HL-60/S4 treated with retinoic acid at 250 ng/mL for 4 days and 3 days (cell line): ENCODE data around the gene C22orf23.

Experiments used
- in situ Hi-C: fragments of 300-500 bp; cut with MboI; formaldehyde crosslinking; loops from 2 replicates; pipeline ENCODE4 v1.7.0; 2022; ENCODE audit warnings: low sequenced_read_pairs

The C22orf23 gene

DNA sequence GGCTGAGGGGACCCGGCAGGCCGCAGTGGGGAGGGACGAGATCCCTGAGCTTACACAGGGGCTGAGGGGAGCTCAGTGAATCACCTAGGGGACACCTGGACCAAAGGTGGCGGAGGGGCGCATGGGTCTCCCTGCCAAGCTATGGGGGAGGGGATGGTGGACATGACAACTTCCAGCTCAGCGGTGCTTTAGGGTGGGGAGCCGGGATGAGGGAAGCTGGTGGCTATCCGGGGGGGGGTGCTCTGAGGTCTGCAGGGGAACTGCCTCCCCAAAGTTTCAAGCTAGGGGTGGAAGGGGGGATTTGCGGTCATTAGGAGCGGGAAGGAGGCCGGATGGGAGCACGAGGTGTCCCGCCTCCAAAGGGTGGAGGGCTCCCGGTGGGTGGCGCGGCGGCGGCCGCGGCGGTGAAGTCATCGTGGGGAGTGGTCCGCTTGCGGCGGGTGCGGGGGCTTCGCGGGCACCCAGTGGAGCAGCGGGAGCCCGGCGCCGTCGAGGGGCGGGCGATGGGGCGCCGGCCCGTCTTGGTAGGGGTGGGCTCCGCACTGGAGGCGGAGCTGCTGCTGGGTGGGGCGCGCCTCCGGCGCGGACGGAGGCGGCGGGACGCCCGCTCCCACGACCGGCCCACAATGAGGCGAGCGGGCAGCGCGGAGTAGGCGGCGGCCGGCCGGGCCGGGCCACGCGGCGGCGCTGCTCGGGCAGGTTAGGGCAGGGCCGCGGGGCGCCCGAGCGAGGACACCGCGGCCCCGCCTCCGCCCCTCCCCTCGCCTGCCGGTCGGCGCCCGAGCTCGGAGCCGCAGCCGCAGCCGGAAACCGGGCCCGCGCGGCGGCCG lies 47.7 kb downstream of the C22orf23 start, which contains the start of gene MICALL1:
Gene MICALL1, plus strand, starts transcription at position 764 of the 830 bp plus-strand sequence. CDS start 126 bp downstream, outside the sequence.
- in situ Hi-C loops = no loop called here

DNA sequence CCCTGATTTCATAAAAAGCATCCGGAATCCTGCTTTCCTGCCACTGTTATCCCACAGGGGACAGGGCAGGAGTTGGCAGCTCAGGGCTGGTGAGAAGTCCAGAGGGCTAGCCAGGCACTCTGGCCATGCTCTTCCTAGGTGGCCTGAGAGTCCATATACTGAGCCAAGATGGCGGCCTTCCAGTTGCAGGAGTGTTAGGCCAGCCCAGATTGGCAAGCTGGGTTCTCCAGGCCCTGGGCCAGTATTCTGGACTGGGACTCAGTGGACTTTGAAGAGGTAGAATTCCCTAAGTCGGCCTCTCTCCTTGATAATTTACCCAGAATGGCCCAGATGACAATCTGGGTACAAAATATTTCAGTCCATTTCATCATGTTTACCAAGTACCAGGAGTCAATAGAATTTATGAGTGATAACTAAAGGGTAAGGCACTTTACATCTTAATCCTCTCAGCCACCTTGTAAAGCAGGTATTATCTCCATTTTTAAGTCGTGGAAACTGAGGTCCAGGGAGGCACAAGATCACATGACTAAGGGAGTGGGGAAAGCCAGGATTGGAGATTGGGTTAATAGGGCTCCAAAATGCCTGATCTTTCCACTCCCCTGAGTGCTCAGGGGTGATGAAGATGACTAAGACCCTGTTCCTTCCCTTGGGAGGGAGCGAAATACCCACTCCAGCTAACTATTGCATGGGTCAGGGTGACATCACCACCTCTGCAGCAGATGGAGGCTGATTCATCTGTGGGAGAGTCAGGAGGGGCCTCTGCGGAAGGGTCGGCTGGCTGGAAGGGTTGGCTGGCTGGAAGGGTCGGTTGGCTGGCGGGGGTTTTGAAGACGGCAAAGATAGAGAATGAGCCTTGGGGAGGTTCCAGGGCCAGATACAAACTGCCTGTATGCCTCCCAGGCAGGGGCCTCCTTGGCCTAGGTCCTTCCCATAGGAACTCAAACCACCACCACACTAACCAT lies 48.5 kb downstream of the C22orf23 start:
- in situ Hi-C loops = no loop called here

DNA sequence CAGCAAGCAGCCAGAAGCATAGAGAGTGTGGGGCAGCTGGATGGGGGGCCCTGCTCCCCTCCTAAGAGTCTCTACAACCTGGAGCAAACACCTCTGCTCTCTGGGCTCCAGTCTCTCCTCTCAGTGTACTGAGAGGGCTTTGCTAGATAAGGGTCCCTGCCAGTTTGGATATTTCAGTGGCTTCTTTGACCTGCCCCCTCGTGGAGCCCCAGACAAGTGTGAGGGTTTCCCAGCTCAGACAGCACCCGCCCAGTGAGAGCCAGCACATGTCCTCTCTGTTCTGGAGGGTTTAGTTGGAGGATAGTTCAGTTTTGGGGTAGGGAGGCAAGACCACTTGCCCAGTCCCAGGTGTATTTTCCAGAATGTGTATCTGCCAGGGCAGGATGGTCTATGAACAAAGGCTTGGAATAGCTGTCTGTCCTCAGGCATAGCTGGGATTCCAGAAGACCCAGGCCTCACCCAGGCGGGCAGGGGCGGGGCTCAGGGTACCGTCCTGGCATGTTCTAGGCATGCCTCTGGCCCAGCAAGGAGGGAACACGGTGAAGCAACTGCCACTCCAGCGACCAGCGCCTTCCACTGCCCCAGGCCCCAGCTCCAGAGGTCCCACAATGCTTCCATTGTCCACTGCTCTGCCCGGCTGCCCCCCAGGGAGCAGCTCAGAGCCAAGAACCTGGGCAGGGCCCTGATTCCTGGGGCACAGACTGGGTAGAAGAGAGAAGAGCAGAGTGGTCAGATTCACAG lies 54.8 kb downstream of the C22orf23 start:
- in situ Hi-C loops = no loop called here

DNA sequence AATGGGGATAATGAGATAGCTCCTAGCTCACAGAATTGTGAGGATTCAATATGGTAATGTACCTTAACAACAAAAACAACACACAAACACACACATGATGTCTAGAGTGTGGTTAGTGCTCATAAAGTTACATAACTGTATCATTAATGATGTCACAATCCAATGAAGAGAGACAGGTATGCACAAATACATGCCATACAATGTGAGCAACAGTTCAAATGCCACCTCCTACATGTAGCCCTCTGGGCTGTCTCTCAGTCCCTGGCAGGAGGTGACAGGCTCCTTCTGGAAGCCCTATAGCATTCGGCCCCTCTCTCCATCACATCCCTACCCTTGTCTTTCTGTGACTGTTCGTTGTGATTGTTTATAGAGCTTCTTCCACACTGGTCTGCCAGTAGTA lies 55.6 kb downstream of the C22orf23 start:
- in situ Hi-C loops = no loop called here

DNA sequence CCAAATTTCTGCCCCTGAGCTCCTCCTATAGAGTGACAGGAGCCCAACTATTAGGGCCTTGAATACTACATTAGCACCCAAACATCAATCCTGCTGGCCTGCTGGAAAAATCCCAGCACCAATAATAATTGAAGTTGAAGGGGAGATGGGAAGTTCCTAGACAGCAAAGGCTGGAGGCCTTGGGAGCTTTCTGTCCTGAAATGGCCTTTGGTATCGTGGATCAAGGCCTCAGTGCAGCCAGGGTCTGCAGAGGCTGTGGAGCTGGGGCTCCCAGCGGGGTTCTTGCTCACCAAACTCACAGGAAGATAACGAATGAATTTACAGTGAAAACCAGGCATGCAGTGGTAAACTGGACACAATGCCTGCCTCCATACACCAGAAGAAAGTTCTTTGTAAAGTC lies 56.5 kb downstream of the C22orf23 start:
- in situ Hi-C loops = no loop called here

DNA sequence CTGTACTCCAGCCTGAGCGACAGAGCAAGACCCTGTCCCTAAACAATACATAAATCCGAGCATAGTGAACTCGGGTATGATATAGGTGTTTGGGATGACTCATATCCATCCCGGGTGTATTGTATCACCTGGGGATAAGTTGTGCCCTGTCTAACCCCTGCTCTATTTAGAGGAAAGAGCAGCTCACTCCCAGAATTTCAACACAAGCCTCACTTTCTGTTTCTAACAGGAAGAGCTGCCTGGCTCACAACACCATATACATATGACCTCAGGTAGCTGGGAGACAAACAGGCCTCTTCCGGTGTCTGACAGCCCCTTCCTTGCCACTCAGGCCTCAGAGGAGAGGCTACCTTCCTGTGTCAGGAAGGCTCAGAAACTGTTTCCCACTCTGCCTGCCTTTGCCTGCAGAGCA lies 57.2 kb downstream of the C22orf23 start:
- in situ Hi-C loops = no loop called here

DNA sequence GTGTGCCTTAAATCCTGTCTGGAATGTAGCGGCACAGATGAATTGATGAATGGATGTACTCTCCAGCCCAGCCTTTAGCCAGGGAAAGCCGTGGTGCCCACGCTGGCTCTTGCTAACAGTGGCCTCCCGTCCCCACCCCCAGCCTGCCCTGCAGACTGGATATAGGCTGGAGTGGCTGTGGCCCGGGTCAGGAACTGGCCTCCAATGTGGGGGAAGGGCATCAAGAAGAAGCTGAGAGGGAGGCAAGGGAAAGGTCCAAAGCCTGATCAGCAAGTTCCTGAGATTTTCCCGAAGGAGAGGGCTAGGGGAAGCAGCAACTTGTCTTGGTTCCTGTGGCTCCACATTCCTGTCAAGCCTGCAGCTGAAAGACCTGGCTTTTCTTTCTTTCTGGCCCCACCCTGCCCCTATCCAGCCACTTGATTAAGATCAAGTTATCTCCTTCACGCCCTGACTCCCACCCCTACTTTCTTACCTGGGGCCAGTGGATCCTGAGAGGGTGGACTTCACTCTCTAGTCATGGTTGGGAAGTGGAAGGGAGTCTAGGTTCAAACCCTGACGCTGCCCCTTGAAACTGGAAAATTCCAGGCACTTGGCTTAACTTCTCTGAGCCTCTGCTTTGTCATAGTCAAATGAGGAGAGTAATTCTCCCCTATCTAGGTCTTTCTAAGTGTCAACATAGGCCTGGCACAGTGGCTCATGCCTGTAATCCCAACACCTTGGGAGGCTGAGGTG lies 58.3 kb downstream of the C22orf23 start:
- in situ Hi-C loops = no loop called here

DNA sequence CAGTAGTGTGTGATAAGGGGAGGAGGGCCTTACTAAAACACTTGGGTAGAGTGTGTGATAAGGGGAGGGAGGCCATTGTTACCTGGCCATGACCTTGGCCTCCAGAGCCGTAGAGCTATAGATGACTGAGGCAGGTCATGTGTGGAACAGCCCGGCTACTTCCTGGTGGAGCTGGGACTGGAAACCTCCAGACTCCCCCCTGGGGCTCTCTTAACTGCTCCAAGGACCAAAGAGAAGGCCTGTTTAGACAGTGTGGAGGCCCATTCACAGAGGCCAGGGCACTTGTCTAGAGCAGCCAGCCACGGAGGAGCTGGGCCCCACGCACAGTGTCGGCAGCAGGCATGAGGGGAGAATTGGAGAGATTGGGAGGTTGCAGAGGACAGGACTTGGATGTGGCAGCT lies 59.8 kb downstream of the C22orf23 start:
- in situ Hi-C loops = no loop called here
